GM12801 (cell line): Measurements from ENCODE around the gene GPR39.

ENCODE experiments used
- TF ChIP-seq, protein P1 (sequence below): IDR thresholded peaks from one replicate; pipeline ENCODE4 v1.5.1; 2011; ENCODE audit warnings: control low read depth; ENCODE audit not compliant: insufficient read length; ENCODE audit errors: extremely low read depth

The GPR39 gene

DNA sequence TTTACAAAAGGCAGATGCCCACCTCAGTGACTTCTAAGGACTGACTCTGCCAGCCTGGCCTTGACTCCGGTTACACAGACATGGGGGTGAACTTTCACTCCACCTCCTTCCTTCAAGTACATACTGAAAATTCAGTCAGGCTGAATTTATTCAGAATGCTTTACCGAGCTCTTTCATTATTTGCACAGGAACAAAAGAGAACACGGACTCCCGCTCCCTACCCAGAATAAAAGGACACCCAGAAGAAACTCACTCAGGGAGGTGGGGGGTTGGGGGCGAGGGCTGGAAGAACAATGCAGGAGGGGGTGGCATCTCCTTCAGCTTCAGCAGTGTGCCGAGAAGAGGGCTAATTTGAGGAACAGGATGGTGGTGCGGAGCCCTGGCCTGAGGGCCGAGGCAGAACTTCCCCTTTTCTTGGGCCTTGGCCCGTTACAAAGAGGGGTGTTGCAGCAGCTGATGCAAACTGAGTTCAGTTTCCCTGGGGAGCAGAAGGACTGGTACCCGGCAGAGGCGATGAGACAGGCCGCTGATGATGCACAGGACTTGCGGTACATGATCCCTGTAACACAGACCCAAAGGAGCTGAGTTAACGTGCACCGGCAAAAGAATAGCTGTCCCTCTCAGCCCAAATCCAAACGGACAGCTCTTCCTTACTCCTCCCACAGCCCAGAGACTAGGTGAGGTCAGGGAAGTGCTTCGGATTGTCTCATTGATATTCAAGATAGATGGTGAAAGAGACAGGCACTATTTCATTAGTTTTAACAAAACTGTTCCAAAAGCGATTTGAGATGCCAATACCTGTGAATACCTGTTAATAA lies 229.3 kb downstream of the GPR39 start:
- TF ChIP-seq, protein P1, sequence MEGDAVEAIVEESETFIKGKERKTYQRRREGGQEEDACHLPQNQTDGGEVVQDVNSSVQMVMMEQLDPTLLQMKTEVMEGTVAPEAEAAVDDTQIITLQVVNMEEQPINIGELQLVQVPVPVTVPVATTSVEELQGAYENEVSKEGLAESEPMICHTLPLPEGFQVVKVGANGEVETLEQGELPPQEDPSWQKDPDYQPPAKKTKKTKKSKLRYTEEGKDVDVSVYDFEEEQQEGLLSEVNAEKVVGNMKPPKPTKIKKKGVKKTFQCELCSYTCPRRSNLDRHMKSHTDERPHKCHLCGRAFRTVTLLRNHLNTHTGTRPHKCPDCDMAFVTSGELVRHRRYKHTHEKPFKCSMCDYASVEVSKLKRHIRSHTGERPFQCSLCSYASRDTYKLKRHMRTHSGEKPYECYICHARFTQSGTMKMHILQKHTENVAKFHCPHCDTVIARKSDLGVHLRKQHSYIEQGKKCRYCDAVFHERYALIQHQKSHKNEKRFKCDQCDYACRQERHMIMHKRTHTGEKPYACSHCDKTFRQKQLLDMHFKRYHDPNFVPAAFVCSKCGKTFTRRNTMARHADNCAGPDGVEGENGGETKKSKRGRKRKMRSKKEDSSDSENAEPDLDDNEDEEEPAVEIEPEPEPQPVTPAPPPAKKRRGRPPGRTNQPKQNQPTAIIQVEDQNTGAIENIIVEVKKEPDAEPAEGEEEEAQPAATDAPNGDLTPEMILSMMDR, result no peak

DNA sequence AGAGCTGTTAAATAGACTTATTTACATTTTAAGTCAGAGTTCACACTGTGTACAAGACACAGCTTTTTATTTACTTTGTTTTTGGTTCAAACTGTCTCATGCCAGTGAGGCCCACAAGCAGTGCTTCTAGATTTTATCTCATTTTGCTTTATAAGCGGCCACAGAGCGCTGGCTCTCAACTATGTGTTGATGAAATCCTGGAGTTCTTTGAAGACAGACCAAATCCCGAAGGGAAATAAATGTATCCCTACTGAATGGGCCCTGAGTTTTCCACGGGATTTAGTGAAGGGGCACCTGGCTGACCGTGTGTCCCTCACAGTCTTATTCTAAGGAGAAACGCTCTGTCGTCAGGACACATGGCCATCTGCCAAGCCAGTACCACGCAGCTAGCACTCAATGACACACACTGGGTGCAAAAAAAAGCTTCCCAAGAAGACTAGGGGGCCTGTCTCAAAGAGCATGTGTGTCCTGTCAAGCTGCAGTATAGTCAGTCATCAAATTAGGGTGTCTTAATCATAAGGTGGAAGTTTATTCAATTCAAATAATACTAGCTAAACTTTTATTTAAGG lies 230.0 kb downstream of the GPR39 start:
- TF ChIP-seq, protein P1, result no peak

DNA sequence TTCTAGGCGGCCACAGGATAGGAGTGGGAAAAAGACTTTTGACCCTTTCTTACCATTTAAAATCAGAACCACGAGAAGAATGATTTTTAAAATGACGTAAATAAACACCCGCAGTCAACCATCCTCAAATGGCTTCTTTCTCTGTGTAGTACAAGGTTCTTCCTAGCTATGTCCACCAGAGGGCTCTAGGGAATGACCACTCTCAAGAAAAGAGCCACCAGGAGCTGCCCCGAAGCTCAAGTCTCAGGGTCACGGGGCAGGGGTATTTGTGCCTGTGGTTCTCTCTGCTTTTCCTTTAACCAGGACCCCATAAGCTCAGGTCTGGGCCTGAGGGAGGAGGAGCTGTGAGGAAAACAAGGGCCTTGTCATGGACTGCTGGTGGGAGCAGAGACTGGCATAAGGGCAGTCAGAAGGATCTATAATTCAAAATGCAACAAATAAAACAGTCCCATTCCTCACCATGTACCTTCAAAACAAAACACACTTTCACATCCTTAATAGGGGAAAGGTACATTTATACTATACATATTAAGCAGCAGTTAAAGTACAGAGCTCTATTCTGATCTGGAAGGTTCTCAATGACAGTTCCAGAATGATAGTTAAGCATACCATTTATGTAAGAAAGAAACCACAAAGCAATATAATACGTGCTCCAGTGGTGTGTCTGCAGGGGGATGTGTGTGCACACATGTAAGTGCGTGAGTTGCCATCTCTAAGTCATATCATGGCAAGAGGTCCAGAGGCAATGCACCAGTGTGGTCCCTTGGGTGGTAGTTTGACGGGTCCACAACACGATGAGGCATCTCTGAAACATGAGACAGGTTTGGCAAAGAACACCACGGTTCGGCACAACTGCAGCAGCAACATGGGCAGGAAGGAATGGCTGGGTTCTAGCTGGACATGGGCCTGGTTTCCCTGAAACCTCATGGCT lies 234.8 kb downstream of the GPR39 start:
- TF ChIP-seq, protein P1, result no peak

DNA sequence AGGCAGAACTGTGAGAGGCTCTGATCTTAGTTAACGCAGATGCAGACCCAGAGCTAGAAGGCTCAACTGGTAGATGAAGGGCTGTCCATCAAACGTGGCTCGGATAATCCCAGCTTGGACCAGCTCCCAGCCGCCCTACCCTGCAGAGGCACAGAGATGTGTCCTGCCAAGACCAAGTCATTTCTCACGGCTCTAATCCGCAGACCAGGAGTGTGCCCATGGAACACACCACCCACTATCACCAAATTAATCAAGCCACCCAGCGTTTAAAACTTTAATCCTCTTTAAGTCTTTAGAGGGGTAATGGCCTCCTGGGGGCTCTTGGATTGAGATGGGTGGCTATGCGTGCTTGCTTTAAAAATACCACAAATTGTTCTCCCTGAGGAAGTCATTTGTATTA lies 235.9 kb downstream of the GPR39 start:
- TF ChIP-seq, protein P1, result no peak

DNA sequence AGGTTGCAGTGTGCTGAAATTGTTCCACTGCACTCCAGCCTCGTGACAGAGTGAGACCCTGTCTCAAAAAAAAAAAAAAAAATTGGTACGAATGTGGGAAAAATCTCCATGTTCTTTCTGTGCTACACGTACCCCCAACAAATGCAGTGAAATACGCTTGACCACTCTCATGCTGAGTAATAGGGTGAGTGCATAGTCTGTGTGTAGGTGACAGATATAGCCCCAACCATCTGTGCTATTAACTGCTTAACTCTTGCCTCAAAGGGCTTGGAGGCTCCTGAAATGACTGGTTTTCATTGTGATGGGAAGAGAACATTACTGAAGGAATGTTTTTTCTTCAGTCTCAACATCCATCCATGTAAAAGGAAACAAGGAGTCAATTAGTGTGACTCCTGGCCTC lies 237.7 kb downstream of the GPR39 start:
- TF ChIP-seq, protein P1, result no peak

DNA sequence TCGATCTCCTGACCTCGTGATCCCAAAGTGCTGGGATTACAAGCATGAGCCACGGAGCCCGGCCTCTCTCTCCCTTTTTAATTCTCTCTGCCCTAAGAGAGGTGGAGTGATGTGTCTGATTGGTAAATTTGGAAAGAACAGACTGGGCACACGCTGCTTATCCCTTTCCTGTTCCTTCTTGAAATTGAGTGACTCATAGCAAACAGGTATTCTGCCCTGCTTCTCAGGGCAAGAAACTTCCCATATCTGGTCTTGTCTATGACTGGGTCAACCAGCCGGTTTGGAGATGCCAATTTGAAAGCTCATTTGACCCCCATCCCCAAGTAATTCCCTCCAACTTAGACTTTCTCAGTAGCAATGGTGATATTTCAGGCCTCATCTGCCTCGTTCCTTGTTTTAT lies 238.4 kb downstream of the GPR39 start:
- TF ChIP-seq, protein P1, result no peak

DNA sequence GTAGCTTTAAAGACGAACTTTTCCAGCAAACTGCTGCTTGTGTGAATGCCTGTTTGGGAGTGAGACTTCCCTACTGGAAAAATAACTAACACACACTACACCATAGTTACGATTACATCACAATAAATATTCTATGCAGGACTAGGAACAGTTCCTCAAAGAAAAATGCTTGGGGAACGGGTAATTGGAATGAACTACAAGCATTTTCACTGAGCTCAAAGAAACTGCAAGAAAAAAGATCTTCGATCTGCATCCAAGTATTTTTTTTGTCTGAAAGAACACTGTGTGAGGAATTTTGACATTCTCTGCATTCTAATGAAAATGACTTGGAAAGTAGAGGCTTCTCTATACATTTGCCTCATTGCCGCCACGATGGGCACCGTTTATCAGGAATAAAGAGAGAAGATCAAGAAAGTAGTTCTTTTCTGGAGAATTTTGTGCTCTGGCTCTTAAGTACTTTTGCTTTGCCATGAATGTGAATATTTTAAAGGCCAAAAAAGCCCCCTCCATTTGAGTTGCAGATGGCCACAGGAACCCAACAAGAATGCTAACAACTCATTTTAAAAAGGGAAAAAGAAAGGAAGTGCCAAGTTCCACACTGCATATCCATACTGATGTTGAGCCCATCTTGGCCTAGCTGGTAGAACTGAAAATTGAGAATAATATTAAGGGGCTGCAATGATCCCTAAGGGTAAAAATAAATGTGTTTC lies 239.8 kb downstream of the GPR39 start:
- TF ChIP-seq, protein P1, result no peak
